Mammary epithelial cell (primary cell): ENCODE results near the gene EFCAB8.

Experiments
- CTCF ChIP-seq, 2 donors: IDR thresholded peaks in 1 of 2; conservative IDR thresholded peaks in 1 of 2; 2 replicates each; pipeline ENCODE4 v1.5.1; 2011 to 2012; ENCODE audit warnings: inconsistent platforms in 2 of 2, low read length in 2 of 2, mild to moderate bottlenecking in 2 of 2, control low read depth in 1 of 2, low read depth in 1 of 2; ENCODE audit not compliant: insufficient read depth in 1 of 2; ENCODE audit errors: extremely low read depth in 1 of 2
- EZH2 ChIP-seq: IDR thresholded peaks from 2 replicates; pipeline ENCODE4 v1.6.1; 2012; ENCODE audit warnings: low read length, inconsistent platforms, borderline replicate concordance

GRCh38 chr20:32959351-32960221 is 100.9 kb downstream of the EFCAB8 start:
- TF ChIP-seq CTCF (conservative IDR thresholded peaks at IDR 0.05 in 1 of 2, IDR thresholded peaks at IDR 0.05 in 1 of 2; ENCODE audit: extremely low read depth in 1 of 2, insufficient read depth in 1 of 2, low read depth in 1 of 2, low read length in 2 of 2) (no peak), EZH2 (no peak)
